ENCODE data around the gene C10orf143. TPM values are rescaled to one million over a fixed set of nuclear protein-coding genes. Genes with fewer than 3 reads are reported as not detected.

C10orf143 gene
- total RNA-seq, 4 donors from 2014 or later, result 1.1 to 4.9 (median 1.4) TPM

GRCh38 chr10:130049987-130050386 lies 60.6 kb downstream of the C10orf143 start:
- TF ChIP-seq CTCF (IDR thresholded peaks at IDR 0.05; ENCODE audit: low read depth), result no peak

GRCh38 chr10:130049244-130049643 lies 61.4 kb downstream of the C10orf143 start:
- no peak for TF ChIP-seq CTCF (IDR thresholded peaks at IDR 0.05; ENCODE audit: low read depth)

GRCh38 chr10:130048081-130048480 lies 62.5 kb downstream of the C10orf143 start:
- TF ChIP-seq CTCF (IDR thresholded peaks at IDR 0.05; ENCODE audit: low read depth), result no peak

- no peak for TF ChIP-seq CTCF (IDR thresholded peaks at IDR 0.05; ENCODE audit: low read depth)
Measured at GRCh38 chr10:130047336-130047735, 63.3 kb downstream of the C10orf143 start.

GRCh38 chr10:130046591-130046990 lies 64.0 kb downstream of the C10orf143 start:
- no peak for TF ChIP-seq CTCF (IDR thresholded peaks at IDR 0.05; ENCODE audit: low read depth)

GRCh38 chr10:130045801-130046321 lies 64.8 kb downstream of the C10orf143 start:
- TF ChIP-seq CTCF (IDR thresholded peaks at IDR 0.05; ENCODE audit: low read depth), result no peak

GRCh38 chr10:130045091-130045652 lies 65.5 kb downstream of the C10orf143 start:
- no peak for TF ChIP-seq CTCF (IDR thresholded peaks at IDR 0.05; ENCODE audit: low read depth)
